K562 (cell line): ENCODE measurements around the gene KLC1. TPM values are rescaled to one million over a fixed set of nuclear protein-coding genes. Genes with fewer than 3 reads are reported as not detected.

Experiments
- ATAC-seq: fragments of 200-7000 bp; cut with Tn5 transposase; 3 replicates; pipeline ENCODE4 v1.9.1; 2020; ENCODE audit warnings: moderate library complexity
- BruUV-seq: library from RNA; stranded (reverse); fragments of 400-500 nt; replicated peaks from 2 replicates; lab custom pipeline; 2021; lab: Mats Ljungman, UMichigan
- CTCF ChIA-PET: fragments of 300-600 bp; formaldehyde crosslinking; extraction: SDS; loops from one replicate; lab custom pipeline; 2021; ENCODE audit warnings: low intra/inter-chr PET ratio; lab: Yijun Ruan, JAX
- POLR2A ChIA-PET: fragments of 300-600, 350-650 bp; sonication (Branson Sonifier 250); formaldehyde crosslinking; extraction: SDS; loops from one replicate; lab custom pipeline; 2021; ENCODE audit warnings: antibody characterized with exemption, inconsistent platforms; lab: Yijun Ruan, JAX
- DNase-seq, 4 experiments: peaks; one replicate each; pipeline versions ENCODE4 v3.0.0 to v3.0.0-alpha.2; 2011 to 2018; ENCODE audit warnings: low spot score in 3 of 4, mixed read lengths in 3 of 4; ENCODE audit errors: extremely low read depth in 1 of 4
- FAIRE-seq: peaks from 2 replicates; lab custom pipeline; 2011; peaks lifted over from hg19 to GRCh38; lab: Jason Lieb, UNC
- H2AFZ ChIP-seq: 2 replicates; pipeline ENCODE4 v1.6.0; 2011; ENCODE audit warnings: low read depth, low read length, control low read depth, inconsistent platforms
- H3K27ac ChIP-seq: fragments of 200-600 bp; 3 replicates; pipeline ENCODE4 v1.8.0; 2011; ENCODE audit warnings: low read depth, mild to moderate bottlenecking, control low read depth, inconsistent platforms, low read length, moderate library complexity, mixed read lengths; ENCODE audit errors: extremely low read depth
- H3K27me3 ChIP-seq, 2 experiments: fragments of 300-600 bp in 1 of 2; 2 replicates in 1 of 2; 3 replicates in 1 of 2; pipeline versions ENCODE4 v1.6.0 to v1.8.0; 2011; ENCODE audit warnings: inconsistent platforms in 2 of 2, low read length in 2 of 2, mild to moderate bottlenecking in 1 of 2, mixed read lengths in 1 of 2, moderate library complexity in 1 of 2; ENCODE audit not compliant: control insufficient read depth in 2 of 2, insufficient read depth in 2 of 2
- H3K36me3 ChIP-seq: fragments of 300-600 bp; 3 replicates; pipeline ENCODE4 v1.8.0; 2011; ENCODE audit warnings: mild to moderate bottlenecking, low read length, inconsistent platforms; ENCODE audit not compliant: control insufficient read depth, insufficient read depth
- H3K4me1 ChIP-seq, 2 experiments: fragments of 200-600 bp in 1 of 2; replicated peaks in 1 of 2; 2 replicates in 1 of 2; 3 replicates in 1 of 2; pipeline versions ENCODE4 v1.5.1 to v1.8.0; 2011; ENCODE audit warnings: inconsistent platforms in 2 of 2, low read length in 2 of 2, mild to moderate bottlenecking in 1 of 2, mixed read lengths in 1 of 2, moderate library complexity in 1 of 2; ENCODE audit not compliant: control insufficient read depth in 2 of 2, insufficient read depth in 2 of 2
- H3K4me2 ChIP-seq: 2 replicates; pipeline ENCODE4 v1.6.1; 2011; ENCODE audit warnings: low read length, control low read depth, inconsistent platforms, mixed read lengths; ENCODE audit not compliant: insufficient read depth
- H3K4me3 ChIP-seq: fragments of 200-600 bp; sonication (generic), shearing (Covaris generic); 2 replicates; pipeline ENCODE4 v1.5.1; 2016; ENCODE audit warnings: control low read depth, inconsistent platforms
- H3K79me2 ChIP-seq: fragments of 200-600 bp; 3 replicates; pipeline ENCODE4 v1.8.0; 2011; ENCODE audit warnings: low read length, inconsistent platforms; ENCODE audit not compliant: control insufficient read depth, insufficient read depth
- H3K9ac ChIP-seq, 2 experiments: 2 replicates each; pipeline versions ENCODE4 v1.6.0 to v1.6.1; 2011; ENCODE audit warnings: low read depth in 2 of 2, low read length in 2 of 2, control low read depth in 1 of 2, inconsistent platforms in 1 of 2, mild to moderate bottlenecking in 1 of 2, mixed read lengths in 1 of 2; ENCODE audit not compliant: insufficient read depth in 1 of 2
- H3K9me1 ChIP-seq: one replicate; pipeline ENCODE4 v1.6.0; 2011; ENCODE audit warnings: inconsistent platforms, mild to moderate bottlenecking, low read length, moderate library complexity; ENCODE audit not compliant: control insufficient read depth, insufficient read depth
- H3K9me3 ChIP-seq: replicated peaks from 2 replicates; pipeline ENCODE4 v1.5.1; 2011; ENCODE audit warnings: low read depth, low read length, inconsistent platforms; ENCODE audit not compliant: control insufficient read depth, insufficient read depth
- H4K20me1 ChIP-seq: replicated peaks from 2 replicates; pipeline ENCODE4 v1.6.1; 2011; ENCODE audit warnings: low read length, inconsistent platforms, mixed read lengths; ENCODE audit not compliant: control insufficient read depth, insufficient read depth
- ARID1B ChIP-seq: fragments of 450-650 bp; IDR thresholded peaks from 2 replicates; pipeline ENCODE4 v1.6.1; 2016; ENCODE audit warnings: antibody characterized with exemption, mild to moderate bottlenecking, inconsistent platforms
- DIDO1 ChIP-seq: fragments of 450-650 bp; IDR thresholded peaks from 2 replicates; pipeline ENCODE4 v1.6.1; 2016; ENCODE audit warnings: low read depth, missing biosample characterization, missing genetic modification characterization
- EHMT2 ChIP-seq: fragments of 450-650 bp; IDR thresholded peaks from 2 replicates; pipeline ENCODE4 v1.6.1; 2018; ENCODE audit warnings: antibody characterized with exemption
- HMG20A ChIP-seq: fragments of 450-650 bp; formaldehyde crosslinking; conservative IDR thresholded peaks from 2 replicates; pipeline ENCODE4 v1.4.0; 2020; ENCODE audit warnings: mild to moderate bottlenecking, mixed read lengths
- HOXB6 ChIP-seq: fragments of 250-450 bp; sonication (Bioruptor Pico); IDR thresholded peaks from 2 replicates; pipeline ENCODE4 v1.5.1; 2022; ENCODE audit warnings: mild to moderate bottlenecking, borderline replicate concordance
- MEIS2 ChIP-seq: fragments of 450-650 bp; IDR thresholded peaks from 2 replicates; pipeline ENCODE4 v1.6.1; 2014; ENCODE audit warnings: mild to moderate bottlenecking; ENCODE audit not compliant: partially characterized antibody
- RBFOX2 ChIP-seq: fragments of 200-400 bp; formaldehyde crosslinking; IDR thresholded peaks from 2 replicates; pipeline ENCODE4 v1.6.1; 2017; ENCODE audit warnings: low read depth, mild to moderate bottlenecking, low read length, moderate library complexity
- SMAD1 ChIP-seq: fragments of 150-350 bp; IDR thresholded peaks from 2 replicates; pipeline ENCODE4 v1.6.1; 2014; ENCODE audit warnings: low read length, low read depth; ENCODE audit not compliant: partially characterized antibody
- U2AF2 ChIP-seq: fragments of 200-400 bp; formaldehyde crosslinking; optimal IDR thresholded peaks from 2 replicates; pipeline ENCODE3; 2017; ENCODE audit warnings: low read depth, mild to moderate bottlenecking, low read length
- ZNF184 ChIP-seq: sonication (generic); formaldehyde crosslinking; IDR thresholded peaks from 2 replicates; pipeline ENCODE4 v1.5.0; 2020; ENCODE audit warnings: missing genetic modification reagents
- ZNF696 ChIP-seq: fragments of 250-450 bp; sonication (Bioruptor Pico); conservative IDR thresholded peaks from 2 replicates; pipeline ENCODE4 v1.4.0; 2020; ENCODE audit warnings: mild to moderate bottlenecking, moderate library complexity
- WGBS: fragments of 100-300 bp; shearing (Covaris generic); methylation state at CpG from one replicate; pipeline ENCODE4 v1.1.6; 2016; ENCODE audit warnings: low coverage, mixed read lengths; ENCODE audit not compliant: insufficient coverage; ENCODE audit errors: missing lambda C conversion rate; 5-methylcytosine and 5-hydroxymethylcytosine counted together
- in situ Hi-C: fragments of 300-500 bp; cut with MboI; formaldehyde crosslinking; loops from 4 replicates; pipeline ENCODE4 v1.15.0; 2018; ENCODE audit warnings: inconsistent platforms, mixed read lengths
- intact Hi-C: fragments of 100-400 bp; cut with micrococcal nuclease; formaldehyde crosslinking; loops from 2 replicates; pipeline ENCODE4 v1.14.2; 2022
- polyA plus RNA-seq, 8 experiments: library from polyadenylated mRNA; depleted of rRNA in 4 of 8; stranded (reverse) in 5 of 8; unstranded in 3 of 8; fragments of >200 nt; fragmentation: Nextera tagmentation in 2 of 8; fragmentation: Illumina TruSeq in 1 of 8; extraction: Ambion mirVana in 2 of 8; extraction: Trizol in 1 of 8; gene quantifications; 2 replicates each; pipeline versions ENCODE4 v1.2.1 to v1.2.3, GENCODE V29; 2011 to 2014; ENCODE audit warnings: inconsistent platforms in 1 of 8, missing spikeins in 1 of 8
- total RNA-seq, 7 experiments: library from RNA; depleted of rRNA in 6 of 7; stranded (reverse); fragments of >200 nt in 6 of 7; fragmentation: Illumina TruSeq in 2 of 7; extraction: Trizol in 2 of 7; gene quantifications; 2 replicates each; pipeline versions ENCODE4 v1.2.1 to v1.2.3, GENCODE V29; 2011 to 2021; ENCODE audit warnings: low replicate concordance in 1 of 7
- TF ChIP-seq, protein P1 (sequence below): fragments of 450-650 bp; IDR thresholded peaks from 2 replicates; pipeline ENCODE4 v1.6.1; 2016; ENCODE audit warnings: borderline replicate concordance
- TF ChIP-seq, protein P2 (sequence below): sonication (generic); formaldehyde crosslinking; IDR thresholded peaks from 2 replicates; pipeline ENCODE4 v1.8.1; 2023; ENCODE audit warnings: missing genetic modification reagents, mild to moderate bottlenecking, borderline replicate concordance
- TF ChIP-seq, protein P3 (sequence below): fragments of 200-400 bp; formaldehyde crosslinking; IDR thresholded peaks from 2 replicates; pipeline ENCODE4 v1.6.1; 2017; ENCODE audit warnings: mild to moderate bottlenecking, low read depth, low read length, moderate library complexity

Gene KLC1
- total and polyA plus RNA-seq, 9 of the 15 experiments (the other 6 are each of a cell fraction or from before 2014, with no cell fraction given) = 4.9 to 134 (median 54.8) TPM

DNA sequence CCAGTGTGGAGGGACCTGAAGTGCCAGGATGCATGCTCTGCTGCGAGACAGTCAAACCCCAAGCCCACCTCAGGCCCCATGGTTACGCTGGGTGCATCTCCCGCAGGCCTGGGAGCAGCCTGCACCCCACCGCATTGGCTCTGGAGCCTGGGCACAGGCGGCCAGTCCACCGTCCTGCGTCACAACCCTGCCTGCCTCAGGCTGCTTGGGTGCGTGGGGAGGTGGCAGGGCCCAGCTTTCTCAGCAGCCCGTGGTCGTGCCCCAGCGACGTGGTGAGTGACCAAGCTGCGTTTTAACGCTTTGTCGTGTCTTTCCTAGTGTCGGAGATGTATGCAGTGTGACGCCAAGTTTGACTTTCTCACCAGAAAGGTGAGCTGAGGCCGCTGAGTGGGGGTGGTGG is 97.5 kb downstream of the KLC1 start:
- Histone ChIP-seq H3K79me2 (peaks cover 33% of the 10 kb centered on the region), H3K36me3 (peaks cover 49% of the 10 kb centered on the region; the same call in 1 of the 3 replicates), H3K4me1 (peaks cover 10 to 56% of the 10 kb centered on the region in 2 experiments; a peak in 4 of 5 replicates), H3K9ac (no peak overlapping the region; a peak in 1 of 4 replicates), H2AFZ (no peak overlapping the region), H3K9me1 (no peaks in the 10 kb centered on the region), H3K27me3 (no peaks in the 10 kb centered on the region), H3K4me2 (no peak overlapping the region), H3K4me3 (no peak overlapping the region), H4K20me1 (no peaks in the 10 kb centered on the region), H3K27ac (no peak overlapping the region), H3K9me3 (no peaks in the 10 kb centered on the region)
- BruUV-seq = no TSS peak
- no peak for FAIRE-seq
- DNase-seq = no peak
- in situ Hi-C loops = no loop called here
- intact Hi-C loops = no loop called here
- ATAC-seq = no peak
- ChIA-PET CTCF (no interaction called here), POLR2A (interaction anchor here (1.8 kb wide), 1 partner anchor 11 kb away, joined by 6 read pairs; the partner anchor contains the start of genes XRCC3 and ZFYVE21)
- 96% methylated on average over 6 of the region's 18 CpGs for WGBS
- TF ChIP-seq EHMT2 = no peak
- TF ChIP-seq, protein P1, sequence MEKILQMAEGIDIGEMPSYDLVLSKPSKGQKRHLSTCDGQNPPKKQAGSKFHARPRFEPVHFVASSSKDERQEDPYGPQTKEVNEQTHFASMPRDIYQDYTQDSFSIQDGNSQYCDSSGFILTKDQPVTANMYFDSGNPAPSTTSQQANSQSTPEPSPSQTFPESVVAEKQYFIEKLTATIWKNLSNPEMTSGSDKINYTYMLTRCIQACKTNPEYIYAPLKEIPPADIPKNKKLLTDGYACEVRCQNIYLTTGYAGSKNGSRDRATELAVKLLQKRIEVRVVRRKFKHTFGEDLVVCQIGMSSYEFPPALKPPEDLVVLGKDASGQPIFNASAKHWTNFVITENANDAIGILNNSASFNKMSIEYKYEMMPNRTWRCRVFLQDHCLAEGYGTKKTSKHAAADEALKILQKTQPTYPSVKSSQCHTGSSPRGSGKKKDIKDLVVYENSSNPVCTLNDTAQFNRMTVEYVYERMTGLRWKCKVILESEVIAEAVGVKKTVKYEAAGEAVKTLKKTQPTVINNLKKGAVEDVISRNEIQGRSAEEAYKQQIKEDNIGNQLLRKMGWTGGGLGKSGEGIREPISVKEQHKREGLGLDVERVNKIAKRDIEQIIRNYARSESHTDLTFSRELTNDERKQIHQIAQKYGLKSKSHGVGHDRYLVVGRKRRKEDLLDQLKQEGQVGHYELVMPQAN = no peak
- TF ChIP-seq ZNF184 = no peak
- no peak for TF ChIP-seq ARID1B
- TF ChIP-seq MEIS2 = no peak
- TF ChIP-seq, protein P2, sequence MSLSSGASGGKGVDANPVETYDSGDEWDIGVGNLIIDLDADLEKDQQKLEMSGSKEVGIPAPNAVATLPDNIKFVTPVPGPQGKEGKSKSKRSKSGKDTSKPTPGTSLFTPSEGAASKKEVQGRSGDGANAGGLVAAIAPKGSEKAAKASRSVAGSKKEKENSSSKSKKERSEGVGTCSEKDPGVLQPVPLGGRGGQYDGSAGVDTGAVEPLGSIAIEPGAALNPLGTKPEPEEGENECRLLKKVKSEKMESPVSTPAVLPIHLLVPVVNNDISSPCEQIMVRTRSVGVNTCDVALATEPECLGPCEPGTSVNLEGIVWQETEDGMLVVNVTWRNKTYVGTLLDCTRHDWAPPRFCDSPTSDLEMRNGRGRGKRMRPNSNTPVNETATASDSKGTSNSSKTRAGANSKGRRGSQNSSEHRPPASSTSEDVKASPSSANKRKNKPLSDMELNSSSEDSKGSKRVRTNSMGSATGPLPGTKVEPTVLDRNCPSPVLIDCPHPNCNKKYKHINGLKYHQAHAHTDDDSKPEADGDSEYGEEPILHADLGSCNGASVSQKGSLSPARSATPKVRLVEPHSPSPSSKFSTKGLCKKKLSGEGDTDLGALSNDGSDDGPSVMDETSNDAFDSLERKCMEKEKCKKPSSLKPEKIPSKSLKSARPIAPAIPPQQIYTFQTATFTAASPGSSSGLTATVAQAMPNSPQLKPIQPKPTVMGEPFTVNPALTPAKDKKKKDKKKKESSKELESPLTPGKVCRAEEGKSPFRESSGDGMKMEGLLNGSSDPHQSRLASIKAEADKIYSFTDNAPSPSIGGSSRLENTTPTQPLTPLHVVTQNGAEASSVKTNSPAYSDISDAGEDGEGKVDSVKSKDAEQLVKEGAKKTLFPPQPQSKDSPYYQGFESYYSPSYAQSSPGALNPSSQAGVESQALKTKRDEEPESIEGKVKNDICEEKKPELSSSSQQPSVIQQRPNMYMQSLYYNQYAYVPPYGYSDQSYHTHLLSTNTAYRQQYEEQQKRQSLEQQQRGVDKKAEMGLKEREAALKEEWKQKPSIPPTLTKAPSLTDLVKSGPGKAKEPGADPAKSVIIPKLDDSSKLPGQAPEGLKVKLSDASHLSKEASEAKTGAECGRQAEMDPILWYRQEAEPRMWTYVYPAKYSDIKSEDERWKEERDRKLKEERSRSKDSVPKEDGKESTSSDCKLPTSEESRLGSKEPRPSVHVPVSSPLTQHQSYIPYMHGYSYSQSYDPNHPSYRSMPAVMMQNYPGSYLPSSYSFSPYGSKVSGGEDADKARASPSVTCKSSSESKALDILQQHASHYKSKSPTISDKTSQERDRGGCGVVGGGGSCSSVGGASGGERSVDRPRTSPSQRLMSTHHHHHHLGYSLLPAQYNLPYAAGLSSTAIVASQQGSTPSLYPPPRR (CRISPR knock-in tag) = no peak
- TF ChIP-seq, protein P3, sequence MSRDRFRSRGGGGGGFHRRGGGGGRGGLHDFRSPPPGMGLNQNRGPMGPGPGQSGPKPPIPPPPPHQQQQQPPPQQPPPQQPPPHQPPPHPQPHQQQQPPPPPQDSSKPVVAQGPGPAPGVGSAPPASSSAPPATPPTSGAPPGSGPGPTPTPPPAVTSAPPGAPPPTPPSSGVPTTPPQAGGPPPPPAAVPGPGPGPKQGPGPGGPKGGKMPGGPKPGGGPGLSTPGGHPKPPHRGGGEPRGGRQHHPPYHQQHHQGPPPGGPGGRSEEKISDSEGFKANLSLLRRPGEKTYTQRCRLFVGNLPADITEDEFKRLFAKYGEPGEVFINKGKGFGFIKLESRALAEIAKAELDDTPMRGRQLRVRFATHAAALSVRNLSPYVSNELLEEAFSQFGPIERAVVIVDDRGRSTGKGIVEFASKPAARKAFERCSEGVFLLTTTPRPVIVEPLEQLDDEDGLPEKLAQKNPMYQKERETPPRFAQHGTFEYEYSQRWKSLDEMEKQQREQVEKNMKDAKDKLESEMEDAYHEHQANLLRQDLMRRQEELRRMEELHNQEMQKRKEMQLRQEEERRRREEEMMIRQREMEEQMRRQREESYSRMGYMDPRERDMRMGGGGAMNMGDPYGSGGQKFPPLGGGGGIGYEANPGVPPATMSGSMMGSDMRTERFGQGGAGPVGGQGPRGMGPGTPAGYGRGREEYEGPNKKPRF = no peak
- TF ChIP-seq SMAD1 = no peak
- TF ChIP-seq HOXB6 = no peak
- TF ChIP-seq ZNF696 = no peak
- TF ChIP-seq DIDO1 (tag) = no peak
- TF ChIP-seq RBFOX2 = no peak
- no peak for TF ChIP-seq U2AF2
- TF ChIP-seq HMG20A (CRISPR knock-in tag) = no peak
